OCI-M2 (cell line): ENCODE measurements around the gene POTEB.
"Not testable (repeated sequence)": the region's sequence is repeated elsewhere in the genome, so short reads cannot be mapped to it uniquely, and the experiment has no call there.

Experiments used
- DNase-seq: peaks from one replicate; lab custom pipeline; 2025; ENCODE audit not compliant: unreplicated experiment; lab: John Stamatoyannopoulos, UW

Gene POTEB

GRCh38 chr15:21877635-21878034 lies at the start of gene POTEB:
TSS of gene POTEB (minus strand) at chr15:21877735. CDS start at chr15:21877246, 489 bp downstream.
- not testable (repeated sequence) for DNase-seq

- DNase-seq, result not testable (repeated sequence)
Observed at GRCh38 chr15:21890955-21891354, 13.4 kb upstream of the POTEB start.

GRCh38 chr15:21889542-21889941 lies 12.0 kb upstream of the POTEB start:
- not testable (repeated sequence) for DNase-seq

- DNase-seq, result not testable (repeated sequence)
Observed at GRCh38 chr15:21838831-21839230, 38.7 kb downstream of the POTEB start.
